HL-60 (cell line): ENCODE data around the gene DENND4B.

Source experiments
- POLR2AphosphoS5 ChIP-seq: IDR thresholded peaks from 2 replicates; pipeline ENCODE4 v1.6.1; 2012; ENCODE audit warnings: low read depth
- TF ChIP-seq, protein P1 (sequence below): IDR thresholded peaks from one replicate; pipeline ENCODE4 v1.5.1; 2011; ENCODE audit warnings: low read length, control low read depth, inconsistent platforms; ENCODE audit not compliant: insufficient read depth

GRCh38 chr1:153942766-153943549, 3.6 kb downstream of the DENND4B start:
- TF ChIP-seq, protein P1, sequence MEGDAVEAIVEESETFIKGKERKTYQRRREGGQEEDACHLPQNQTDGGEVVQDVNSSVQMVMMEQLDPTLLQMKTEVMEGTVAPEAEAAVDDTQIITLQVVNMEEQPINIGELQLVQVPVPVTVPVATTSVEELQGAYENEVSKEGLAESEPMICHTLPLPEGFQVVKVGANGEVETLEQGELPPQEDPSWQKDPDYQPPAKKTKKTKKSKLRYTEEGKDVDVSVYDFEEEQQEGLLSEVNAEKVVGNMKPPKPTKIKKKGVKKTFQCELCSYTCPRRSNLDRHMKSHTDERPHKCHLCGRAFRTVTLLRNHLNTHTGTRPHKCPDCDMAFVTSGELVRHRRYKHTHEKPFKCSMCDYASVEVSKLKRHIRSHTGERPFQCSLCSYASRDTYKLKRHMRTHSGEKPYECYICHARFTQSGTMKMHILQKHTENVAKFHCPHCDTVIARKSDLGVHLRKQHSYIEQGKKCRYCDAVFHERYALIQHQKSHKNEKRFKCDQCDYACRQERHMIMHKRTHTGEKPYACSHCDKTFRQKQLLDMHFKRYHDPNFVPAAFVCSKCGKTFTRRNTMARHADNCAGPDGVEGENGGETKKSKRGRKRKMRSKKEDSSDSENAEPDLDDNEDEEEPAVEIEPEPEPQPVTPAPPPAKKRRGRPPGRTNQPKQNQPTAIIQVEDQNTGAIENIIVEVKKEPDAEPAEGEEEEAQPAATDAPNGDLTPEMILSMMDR: no peak
- TF ChIP-seq POLR2AphosphoS5: no peak
